Stimulated activated CD4-positive, alpha-beta T cell treated with anti-CD3 and anti-CD28 coated beads, TNF-alpha, amount 100 ng/mL, for 1 hour (primary cell): ENCODE results near the gene C1orf21.
A peak's percentile ranks its signal among the peaks of the same experiment; 100 is the strongest.

Experiments
- DNase-seq, 3 donors: peaks; one replicate each; pipeline ENCODE4 v3.0.0-alpha.2; 2020; ENCODE audit warnings: low read depth in 3 of 3, low spot score in 1 of 3

Gene C1orf21

DNA sequence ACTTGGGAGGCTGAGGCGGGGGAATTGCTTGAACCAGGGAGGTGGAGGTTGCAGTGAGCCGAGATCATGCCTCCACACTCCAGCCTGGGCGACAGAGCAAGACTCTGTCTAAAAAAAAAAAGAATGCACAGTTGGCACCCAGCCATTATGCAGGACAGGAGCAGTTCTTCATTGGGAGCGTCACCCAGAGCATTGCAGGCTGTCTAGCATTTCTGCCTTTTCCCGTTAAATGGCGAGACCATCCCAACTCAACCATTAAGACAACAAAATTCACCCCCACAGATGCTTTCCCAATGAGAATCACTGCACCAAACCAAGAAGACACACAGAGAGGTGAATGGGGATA, 262.0 kb downstream of the C1orf21 start:
- no peak for DNase-seq

GRCh38 chr1:184649451-184649888, 262.6 kb downstream of the C1orf21 start:
- no peak for DNase-seq

- no peak for DNase-seq
These were observed 263.5 kb downstream of the C1orf21 start for GRCh38 chr1:184650177-184650866.

- no peak for DNase-seq
These were observed 268.4 kb downstream of the C1orf21 start for GRCh38 chr1:184655185-184655584.

GRCh38 chr1:184656221-184656620, 269.4 kb downstream of the C1orf21 start:
- no peak for DNase-seq

GRCh38 chr1:184658055-184658454, 271.2 kb downstream of the C1orf21 start:
- no peak for DNase-seq

- DNase-seq = no peak
These were observed 273.8 kb downstream of the C1orf21 start for GRCh38 chr1:184660462-184661191.

DNA sequence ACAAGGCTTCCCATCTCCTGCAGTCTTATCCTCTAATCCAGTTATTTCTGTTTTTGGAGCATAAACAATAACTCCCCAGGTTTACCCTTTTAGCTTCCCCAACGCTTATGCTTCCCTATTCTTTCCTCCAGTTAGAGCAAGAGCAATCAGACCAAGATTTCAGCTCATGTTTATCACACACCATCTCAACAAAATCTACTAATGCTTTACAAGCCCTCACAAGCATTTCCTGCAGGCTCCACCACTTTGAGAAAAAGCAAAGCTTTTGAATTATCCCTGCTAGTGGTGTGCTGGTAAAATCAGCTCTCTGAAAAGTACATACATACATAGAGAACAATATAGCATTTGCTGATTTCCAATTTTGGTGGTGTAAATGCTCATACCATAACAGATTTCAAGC, 275.0 kb downstream of the C1orf21 start:
- no peak for DNase-seq

GRCh38 chr1:184664042-184664660, 277.3 kb downstream of the C1orf21 start:
- peak in 1 of 3 donors; percentile 8 for DNase-seq

DNA sequence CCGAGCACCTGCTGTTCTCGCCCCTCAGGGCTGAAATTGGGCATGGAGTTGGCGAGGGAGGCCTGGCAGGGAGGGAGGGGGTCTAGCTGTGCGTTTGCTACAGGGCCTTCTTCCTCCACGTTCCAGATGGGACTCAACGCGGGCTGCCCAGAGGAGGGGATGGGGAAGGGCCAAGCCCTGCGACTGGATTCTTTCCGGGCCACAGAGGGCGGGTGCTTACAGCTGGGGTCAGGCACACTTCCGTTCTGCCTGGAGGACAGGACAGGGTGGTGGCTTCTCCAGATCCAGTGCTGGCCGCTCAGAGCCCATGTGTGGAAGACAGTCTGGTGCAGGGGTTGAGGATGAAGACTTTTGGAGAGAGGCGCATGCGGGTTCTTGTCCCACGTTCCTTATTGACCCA, 277.8 kb downstream of the C1orf21 start:
- DNase-seq = no peak

GRCh38 chr1:184665360-184665759, 278.5 kb downstream of the C1orf21 start:
- no peak for DNase-seq

DNA sequence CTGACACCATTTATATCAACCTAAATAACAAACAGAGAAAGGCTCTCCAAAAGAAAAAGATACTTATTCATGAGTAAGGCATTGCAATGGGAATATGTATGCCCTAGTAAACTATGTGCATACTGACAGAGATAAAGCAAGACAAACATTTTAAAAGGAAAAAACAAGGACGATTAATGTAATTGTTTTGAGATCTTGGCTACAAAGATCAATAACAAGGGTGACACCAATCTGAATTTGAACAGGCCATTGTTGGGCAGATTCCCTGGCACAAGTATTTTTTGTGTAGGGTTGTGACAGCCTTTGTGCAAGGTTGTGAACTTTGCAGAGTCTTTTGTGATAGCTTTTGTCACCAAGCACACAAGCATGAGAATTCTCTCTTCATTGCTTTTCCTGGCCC, 282.6 kb downstream of the C1orf21 start:
- no peak for DNase-seq

GRCh38 chr1:184672013-184672726, 285.3 kb downstream of the C1orf21 start:
- no peak for DNase-seq

- DNase-seq = no peak
These were observed 286.5 kb downstream of the C1orf21 start for GRCh38 chr1:184673305-184673704.

DNA sequence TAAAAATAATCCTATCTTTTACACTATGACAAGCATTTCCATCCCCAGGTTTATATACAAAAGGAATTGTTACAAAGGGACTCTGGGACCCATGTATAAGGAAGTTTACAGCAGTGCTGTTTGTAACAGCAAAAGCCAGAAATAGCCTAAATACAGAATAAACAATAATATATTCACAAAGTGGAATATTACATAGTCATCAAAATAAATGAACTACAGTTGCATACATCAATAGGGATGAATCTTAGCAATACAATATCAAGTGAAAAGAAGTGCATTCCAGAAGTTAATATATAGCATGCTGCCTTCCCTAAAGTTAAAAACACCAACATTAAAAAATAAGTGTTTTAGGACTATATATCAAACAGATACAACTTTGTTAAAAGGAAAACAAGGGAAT, 290.5 kb downstream of the C1orf21 start:
- no peak for DNase-seq
